GM10248 (cell line): Measurements from ENCODE around the gene DCAF8L2.

Experiments
- CTCF ChIA-PET: fragments of 300-600 bp; sonication (Branson Sonifier 250); formaldehyde crosslinking; extraction: SDS; loops from one replicate; lab custom pipeline; 2021; ENCODE audit warnings: antibody characterized with exemption; lab: Yijun Ruan, JAX
- POLR2A ChIA-PET: fragments of 350-650 bp; sonication (Branson Sonifier 250); formaldehyde crosslinking; extraction: SDS; loops from one replicate; lab custom pipeline; 2020; ENCODE audit warnings: antibody characterized with exemption; lab: Yijun Ruan, JAX
- DNase-seq: peaks from one replicate; pipeline ENCODE4 v3.0.0; 2012; ENCODE audit errors: extremely low spot score
- TF ChIP-seq, protein P1 (sequence below): IDR thresholded peaks from 2 replicates; pipeline ENCODE4 v1.5.1; 2012; ENCODE audit warnings: mild to moderate bottlenecking, low read depth; ENCODE audit errors: extremely low read depth, missing control alignments, control extremely low read depth

Gene DCAF8L2

GRCh38 chrX:27600686-27601085 is 10.5 kb downstream of the DCAF8L2 start:
- DNase-seq = no peak
- TF ChIP-seq, protein P1, sequence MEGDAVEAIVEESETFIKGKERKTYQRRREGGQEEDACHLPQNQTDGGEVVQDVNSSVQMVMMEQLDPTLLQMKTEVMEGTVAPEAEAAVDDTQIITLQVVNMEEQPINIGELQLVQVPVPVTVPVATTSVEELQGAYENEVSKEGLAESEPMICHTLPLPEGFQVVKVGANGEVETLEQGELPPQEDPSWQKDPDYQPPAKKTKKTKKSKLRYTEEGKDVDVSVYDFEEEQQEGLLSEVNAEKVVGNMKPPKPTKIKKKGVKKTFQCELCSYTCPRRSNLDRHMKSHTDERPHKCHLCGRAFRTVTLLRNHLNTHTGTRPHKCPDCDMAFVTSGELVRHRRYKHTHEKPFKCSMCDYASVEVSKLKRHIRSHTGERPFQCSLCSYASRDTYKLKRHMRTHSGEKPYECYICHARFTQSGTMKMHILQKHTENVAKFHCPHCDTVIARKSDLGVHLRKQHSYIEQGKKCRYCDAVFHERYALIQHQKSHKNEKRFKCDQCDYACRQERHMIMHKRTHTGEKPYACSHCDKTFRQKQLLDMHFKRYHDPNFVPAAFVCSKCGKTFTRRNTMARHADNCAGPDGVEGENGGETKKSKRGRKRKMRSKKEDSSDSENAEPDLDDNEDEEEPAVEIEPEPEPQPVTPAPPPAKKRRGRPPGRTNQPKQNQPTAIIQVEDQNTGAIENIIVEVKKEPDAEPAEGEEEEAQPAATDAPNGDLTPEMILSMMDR = no peak
- POLR2A ChIA-PET = no interaction called here
- CTCF ChIA-PET = no interaction called here

DNA sequence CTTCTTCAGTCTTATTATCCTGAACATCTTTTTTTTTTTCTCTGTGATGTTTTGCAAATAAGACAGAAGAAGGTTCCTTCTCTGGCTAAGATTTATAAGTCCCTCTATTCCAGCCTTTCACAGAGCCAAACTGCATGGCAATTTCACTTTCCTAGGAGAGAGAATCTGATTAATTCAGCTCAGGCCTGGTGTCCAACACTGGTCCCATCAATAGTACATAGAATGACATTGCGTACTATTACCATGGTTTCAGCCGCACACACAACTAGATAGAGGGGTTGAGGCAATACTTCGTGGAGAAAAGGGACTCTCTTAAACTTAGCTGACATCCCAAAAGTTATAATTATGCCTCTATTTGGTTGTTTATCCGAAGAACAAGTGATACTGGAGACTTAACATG is 18.5 kb downstream of the DCAF8L2 start:
- TF ChIP-seq, protein P1 = no peak
- ChIA-PET CTCF (no interaction called here), POLR2A (no interaction called here)
- no peak for DNase-seq

DNA sequence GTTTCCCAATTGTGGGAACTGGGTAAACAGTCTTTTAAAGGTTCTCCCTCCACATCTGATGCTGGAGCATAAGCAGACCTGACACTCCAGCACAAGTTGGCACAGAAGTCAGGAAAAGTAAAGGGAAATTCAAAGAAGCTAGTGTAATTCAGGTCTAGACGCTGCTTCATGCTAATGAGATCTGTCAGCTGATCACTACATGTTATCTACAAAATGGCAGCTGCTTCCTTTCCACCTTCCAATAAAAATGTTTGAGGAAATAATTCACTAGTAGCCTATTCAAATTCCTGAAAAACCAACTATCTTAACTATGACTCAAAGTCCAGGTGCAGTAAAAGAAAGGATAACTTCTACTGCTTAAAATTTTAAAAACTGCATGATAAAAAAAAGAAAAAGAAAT is 29.3 kb downstream of the DCAF8L2 start:
- ChIA-PET POLR2A (no interaction called here), CTCF (interaction anchor here (0.7 to 1.7 kb wide), 2 partner anchors 9 to 33 kb away, joined by 3 to 4 read pairs; no protein-coding TSS in a partner anchor)
- TF ChIP-seq, protein P1 = no peak
- DNase-seq = no peak

GRCh38 chrX:27619975-27620374 is 29.8 kb downstream of the DCAF8L2 start:
- DNase-seq = no peak

DNA sequence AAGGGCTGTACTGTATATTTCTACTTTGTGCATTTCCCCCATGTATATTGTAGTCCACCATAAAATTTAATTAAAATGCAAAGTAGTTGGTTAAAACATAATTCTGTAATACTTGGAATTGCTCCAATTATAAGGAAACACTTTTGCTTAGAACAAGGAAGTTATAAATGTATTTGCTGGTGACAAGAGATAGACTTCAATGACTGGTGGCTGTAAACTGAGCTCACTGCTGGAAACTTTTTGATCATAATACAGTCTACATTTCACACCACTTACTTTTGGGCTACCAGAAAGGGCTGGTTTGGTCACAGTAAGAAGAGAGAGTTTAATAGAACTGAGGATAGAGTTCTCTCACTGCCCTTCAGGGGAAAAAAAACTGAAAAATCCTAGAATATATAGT is 32.7 kb downstream of the DCAF8L2 start:
- DNase-seq = no peak
- ChIA-PET CTCF (no interaction called here), POLR2A (no interaction called here)
- TF ChIP-seq, protein P1 = no peak

More at GRCh38 chrX:27619975-27620374, 29.8 kb downstream of the DCAF8L2 start:
- ChIA-PET CTCF (interaction anchor here (0.7 to 1.7 kb wide), 2 partner anchors 9 to 33 kb away, joined by 3 to 4 read pairs; no protein-coding TSS in a partner anchor), POLR2A (no interaction called here)
- TF ChIP-seq, protein P1 = peak; percentile 26

DNA sequence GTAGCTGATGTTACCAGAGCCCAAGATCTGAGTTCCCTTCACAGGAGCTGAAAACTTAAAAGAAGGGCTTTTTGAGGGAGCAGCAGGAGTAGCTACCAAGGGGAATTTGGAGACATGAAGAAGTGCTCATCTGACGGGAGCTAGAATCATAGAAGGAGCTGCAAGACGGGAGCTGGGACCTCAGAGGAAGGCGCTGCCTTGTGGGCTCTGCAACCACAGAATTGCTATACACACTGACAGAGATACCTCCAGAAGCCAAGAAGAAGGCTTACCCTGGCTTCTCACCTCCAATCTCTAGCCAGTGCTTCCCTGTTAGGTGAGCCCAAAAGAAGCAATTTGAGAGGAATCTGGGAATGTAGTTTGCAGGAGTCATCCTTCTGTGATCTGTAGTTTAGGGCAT is 35.9 kb downstream of the DCAF8L2 start:
- POLR2A ChIA-PET = no interaction called here
- CTCF ChIA-PET = no interaction called here
- TF ChIP-seq, protein P1 = no peak

More for the DNA sequence above, 35.9 kb downstream of the DCAF8L2 start:
- DNase-seq = no peak
